Measurements from ENCODE around the gene NUP133. TPM values are rescaled to one million over a fixed set of nuclear protein-coding genes. Genes with fewer than 3 reads are reported as not detected.

NUP133 gene
- polyA plus RNA-seq (ENCODE audit: low read depth in 6 of 6) = 10 to 100 TPM; 17.7 to 20.9 (median 20.2) TPM

GRCh38 chr1:229507951-229508822, at the start of gene NUP133:
Gene NUP133, minus strand, starts transcription at chr1:229508341. Its CDS starts 92 bp downstream, at chr1:229508249.
- Mint-ChIP-seq H3K4me1 (peaks cover 10 to 24% (median 14%) of the 10 kb centered on the region in 3 donors), H3K36me3 (no peaks in the 10 kb centered on the region)

GRCh38 chr1:229557200-229557850, 49.2 kb upstream of the NUP133 start:
- H3K27ac Mint-ChIP-seq = peak overlapping the region in 3 of 6 donors; percentile 51 to 85 (median 68)

More at GRCh38 chr1:229507951-229508822, at the start of gene NUP133:
- DNase-seq (peak; percentile 96), ATAC-seq (ENCODE audit: low read depth in 2 of 2) (peak; percentile 91 to 93)
- Mint-ChIP-seq H3K27me3 (no peaks in the 10 kb centered on the region), H3K9me3 (peaks cover 0 to 1% (median 0%) of the 10 kb centered on the region in 7 donors), H3K4me3 (peak within 1 kb of the TSS; percentile 87 to 98 (median 94)), H3K27ac (peak within 1 kb of the TSS; percentile 96 to 99 (median 98))

GRCh38 chr1:229554886-229555621, 46.9 kb upstream of the NUP133 start:
- ATAC-seq (ENCODE audit: low read depth in 2 of 2) (no peak), DNase-seq (no peak)
- no peaks in the 10 kb centered on the region for H3K36me3 Mint-ChIP-seq
- H3K27ac Mint-ChIP-seq = peak overlapping the region in 1 of 6 donors; percentile 60
- no peaks in the 10 kb centered on the region for H3K27me3 Mint-ChIP-seq
- H3K4me1 Mint-ChIP-seq = peaks cover 31 to 63% (median 52%) of the 10 kb centered on the region in 3 donors
- no peak overlapping the region for H3K4me3 Mint-ChIP-seq
- H3K9me3 Mint-ChIP-seq = no peaks in the 10 kb centered on the region

More at GRCh38 chr1:229557200-229557850, 49.2 kb upstream of the NUP133 start:
- Mint-ChIP-seq H3K4me3 (peak overlapping the region; percentile 79 to 97 (median 90)), H3K9me3 (no peaks in the 10 kb centered on the region), H3K27me3 (no peaks in the 10 kb centered on the region), H3K4me1 (peaks cover 31 to 55% (median 42%) of the 10 kb centered on the region in 3 donors), H3K36me3 (no peaks in the 10 kb centered on the region)
- DNase-seq = no peak
- no peak for ATAC-seq (ENCODE audit: low read depth in 2 of 2)

GRCh38 chr1:229553621-229554130, 45.5 kb upstream of the NUP133 start:
- H3K27me3 Mint-ChIP-seq = no peaks in the 10 kb centered on the region
- H3K27ac Mint-ChIP-seq = peak overlapping the region in 1 of 6 donors; percentile 16
- DNase-seq (no peak), ATAC-seq (ENCODE audit: low read depth in 2 of 2) (no peak)
- H3K36me3 Mint-ChIP-seq = peaks cover 0 to 4% of the 10 kb centered on the region in 2 donors
- peaks cover 23 to 55% (median 42%) of the 10 kb centered on the region in 3 donors for H3K4me1 Mint-ChIP-seq
- peak overlapping the region in 3 of 8 donors; percentile 45 to 60 (median 47) for H3K4me3 Mint-ChIP-seq
- no peaks in the 10 kb centered on the region for H3K9me3 Mint-ChIP-seq

- Mint-ChIP-seq H3K4me1 (peaks cover 23 to 54% (median 42%) of the 10 kb centered on the region in 3 donors), H3K9me3 (no peaks in the 10 kb centered on the region), H3K36me3 (peaks cover 0 to 4% of the 10 kb centered on the region in 2 donors), H3K27ac (no peak overlapping the region), H3K27me3 (no peaks in the 10 kb centered on the region), H3K4me3 (no peak overlapping the region)
- DNase-seq (no peak), ATAC-seq (ENCODE audit: low read depth in 2 of 2) (no peak)
These were observed 44.6 kb upstream of the NUP133 start for GRCh38 chr1:229552732-229553131.

GRCh38 chr1:229550812-229551567, 42.8 kb upstream of the NUP133 start:
- Mint-ChIP-seq H3K9me3 (no peaks in the 10 kb centered on the region), H3K27ac (peak overlapping the region in 2 of 6 donors; percentile 10 to 89)

GRCh38 chr1:229547542-229547941, 39.4 kb upstream of the NUP133 start:
- DNase-seq (no peak), ATAC-seq (ENCODE audit: low read depth in 2 of 2) (no peak)
- Mint-ChIP-seq H3K27ac (no peak overlapping the region), H3K9me3 (no peaks in the 10 kb centered on the region), H3K27me3 (no peaks in the 10 kb centered on the region), H3K4me3 (no peak overlapping the region), H3K36me3 (peaks cover 0 to 8% of the 10 kb centered on the region in 2 donors), H3K4me1 (peaks cover 7 to 35% (median 14%) of the 10 kb centered on the region in 3 donors)

More at GRCh38 chr1:229550812-229551567, 42.8 kb upstream of the NUP133 start:
- peak overlapping the region in 1 of 8 donors; percentile 3 for H3K4me3 Mint-ChIP-seq
- peaks cover 0 to 4% of the 10 kb centered on the region in 2 donors for H3K36me3 Mint-ChIP-seq
- no peak for ATAC-seq (ENCODE audit: low read depth in 2 of 2)
- no peak for DNase-seq
- peaks cover 10 to 37% (median 29%) of the 10 kb centered on the region in 3 donors for H3K4me1 Mint-ChIP-seq
- no peaks in the 10 kb centered on the region for H3K27me3 Mint-ChIP-seq

GRCh38 chr1:229544587-229544986, 36.4 kb upstream of the NUP133 start:
- Mint-ChIP-seq H3K4me3 (no peak overlapping the region), H3K27me3 (no peaks in the 10 kb centered on the region), H3K27ac (no peak overlapping the region), H3K9me3 (no peaks in the 10 kb centered on the region), H3K4me1 (peaks cover 11 to 36% (median 14%) of the 10 kb centered on the region in 3 donors), H3K36me3 (peaks cover 0 to 18% of the 10 kb centered on the region in 2 donors)
- ATAC-seq (ENCODE audit: low read depth in 2 of 2) (no peak), DNase-seq (no peak)

GRCh38 chr1:229539863-229540506, 31.8 kb upstream of the NUP133 start:
- no peaks in the 10 kb centered on the region for H3K9me3 Mint-ChIP-seq
- no peaks in the 10 kb centered on the region for H3K27me3 Mint-ChIP-seq
- H3K36me3 Mint-ChIP-seq = peaks cover 17 to 28% of the 10 kb centered on the region in 2 donors
- H3K4me1 Mint-ChIP-seq = peaks cover 11 to 33% (median 14%) of the 10 kb centered on the region in 3 donors
- no peak for ATAC-seq (ENCODE audit: low read depth in 2 of 2)
- no peak for DNase-seq
- H3K4me3 Mint-ChIP-seq = no peak overlapping the region
- H3K27ac Mint-ChIP-seq = no peak overlapping the region

GRCh38 chr1:229538945-229539344, 30.8 kb upstream of the NUP133 start:
- ATAC-seq (ENCODE audit: low read depth in 2 of 2) = no peak
- no peak for DNase-seq
- Mint-ChIP-seq H3K27me3 (no peaks in the 10 kb centered on the region), H3K4me3 (no peak overlapping the region), H3K9me3 (no peaks in the 10 kb centered on the region), H3K27ac (no peak overlapping the region), H3K36me3 (peaks cover 20 to 28% of the 10 kb centered on the region in 2 donors), H3K4me1 (peaks cover 11 to 25% (median 14%) of the 10 kb centered on the region in 3 donors)

- no peak for ATAC-seq (ENCODE audit: low read depth in 2 of 2)
- H3K36me3 Mint-ChIP-seq = peaks cover 25 to 28% of the 10 kb centered on the region in 2 donors
- H3K27me3 Mint-ChIP-seq = no peaks in the 10 kb centered on the region
- no peak overlapping the region for H3K4me3 Mint-ChIP-seq
- H3K27ac Mint-ChIP-seq = peak overlapping the region in 1 of 6 donors; percentile 58
- H3K4me1 Mint-ChIP-seq = peaks cover 7 to 15% (median 11%) of the 10 kb centered on the region in 3 donors
- H3K9me3 Mint-ChIP-seq = no peaks in the 10 kb centered on the region
- DNase-seq = no peak
These were observed 29.8 kb upstream of the NUP133 start for GRCh38 chr1:229537894-229538293.

- H3K27ac Mint-ChIP-seq = peak overlapping the region in 1 of 6 donors; percentile 67
- H3K4me3 Mint-ChIP-seq = no peak overlapping the region
- no peaks in the 10 kb centered on the region for H3K9me3 Mint-ChIP-seq
- H3K36me3 Mint-ChIP-seq = peaks cover 22 to 25% of the 10 kb centered on the region in 2 donors
- DNase-seq = no peak
- no peaks in the 10 kb centered on the region for H3K27me3 Mint-ChIP-seq
- H3K4me1 Mint-ChIP-seq = peaks cover 1 to 5% (median 3%) of the 10 kb centered on the region in 3 donors
- ATAC-seq (ENCODE audit: low read depth in 2 of 2) = no peak
These were observed 28.8 kb upstream of the NUP133 start for GRCh38 chr1:229536982-229537381.
